ENCODE data around the gene CLDN3. TPM values are rescaled to one million over a fixed set of nuclear protein-coding genes. Genes with fewer than 3 reads are reported as not detected.

CLDN3 gene
- total RNA-seq, 1 donor from 2014 or later: not detected

DNA sequence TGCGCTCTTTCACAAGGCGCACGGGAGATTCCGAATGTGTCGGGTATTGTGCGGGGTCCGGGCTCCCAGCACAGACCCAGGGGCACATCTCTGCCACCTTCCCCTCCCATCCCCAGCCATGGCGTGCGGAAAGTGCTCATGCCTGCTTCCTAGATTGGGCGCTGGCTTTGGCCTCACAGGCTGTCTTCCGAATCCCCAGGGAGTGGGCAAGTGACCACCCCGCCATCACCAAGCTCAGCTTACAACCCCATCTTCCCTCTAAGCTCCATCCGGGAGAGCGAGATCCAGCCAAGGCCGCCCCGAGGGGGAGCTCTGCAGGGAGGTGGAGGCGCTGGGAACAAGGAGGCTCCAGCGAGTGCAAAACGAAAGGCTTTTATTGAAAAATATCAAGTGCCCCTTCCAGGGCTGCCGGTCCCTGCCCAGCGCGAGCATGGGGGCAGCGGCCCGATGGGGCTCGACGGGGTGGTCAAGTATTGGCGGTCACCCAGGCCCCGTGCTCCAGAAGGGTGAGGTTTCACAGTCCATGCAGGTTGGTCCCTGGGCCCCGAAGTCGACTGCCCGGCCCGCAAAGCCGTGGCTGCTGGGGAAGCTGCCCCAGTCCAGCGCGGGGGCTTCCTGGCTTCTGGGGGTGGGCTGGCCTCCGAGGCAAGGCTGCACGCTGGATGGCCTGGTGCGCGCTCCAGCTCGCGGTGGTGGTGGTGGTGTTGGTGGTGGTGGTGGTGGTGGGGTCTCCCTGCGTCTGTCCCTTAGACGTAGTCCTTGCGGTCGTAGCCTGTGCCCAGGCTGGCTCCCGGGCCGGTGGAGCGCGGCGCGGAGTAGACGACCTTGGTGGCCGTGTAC, 1.2 kb downstream of the CLDN3 start:
- Histone ChIP-seq H3K9me3 (no peaks in the 10 kb centered on the region), H3K36me3 (no peaks in the 10 kb centered on the region), H3K4me1 (peaks cover 20% of the 10 kb centered on the region), H3K27me3 (peaks cover 4% of the 10 kb centered on the region), H3K4me3 (no peak overlapping the region), H3K27ac (no peak overlapping the region)
- DNase-seq (ENCODE audit: extremely low spot score in 2 of 2): no peak
- TF ChIP-seq, protein P1, sequence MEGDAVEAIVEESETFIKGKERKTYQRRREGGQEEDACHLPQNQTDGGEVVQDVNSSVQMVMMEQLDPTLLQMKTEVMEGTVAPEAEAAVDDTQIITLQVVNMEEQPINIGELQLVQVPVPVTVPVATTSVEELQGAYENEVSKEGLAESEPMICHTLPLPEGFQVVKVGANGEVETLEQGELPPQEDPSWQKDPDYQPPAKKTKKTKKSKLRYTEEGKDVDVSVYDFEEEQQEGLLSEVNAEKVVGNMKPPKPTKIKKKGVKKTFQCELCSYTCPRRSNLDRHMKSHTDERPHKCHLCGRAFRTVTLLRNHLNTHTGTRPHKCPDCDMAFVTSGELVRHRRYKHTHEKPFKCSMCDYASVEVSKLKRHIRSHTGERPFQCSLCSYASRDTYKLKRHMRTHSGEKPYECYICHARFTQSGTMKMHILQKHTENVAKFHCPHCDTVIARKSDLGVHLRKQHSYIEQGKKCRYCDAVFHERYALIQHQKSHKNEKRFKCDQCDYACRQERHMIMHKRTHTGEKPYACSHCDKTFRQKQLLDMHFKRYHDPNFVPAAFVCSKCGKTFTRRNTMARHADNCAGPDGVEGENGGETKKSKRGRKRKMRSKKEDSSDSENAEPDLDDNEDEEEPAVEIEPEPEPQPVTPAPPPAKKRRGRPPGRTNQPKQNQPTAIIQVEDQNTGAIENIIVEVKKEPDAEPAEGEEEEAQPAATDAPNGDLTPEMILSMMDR (IDR thresholded peaks at IDR 0.05): no peak
- TF ChIP-seq POLR2AphosphoS5 (IDR thresholded peaks at IDR 0.05; ENCODE audit: insufficient read depth in 1 of 2, low read depth in 1 of 2): no peak
- no peak for TF ChIP-seq POLR2A (IDR thresholded peaks at IDR 0.05)
- intact Hi-C loops (cut with DNase I): no loop called here

DNA sequence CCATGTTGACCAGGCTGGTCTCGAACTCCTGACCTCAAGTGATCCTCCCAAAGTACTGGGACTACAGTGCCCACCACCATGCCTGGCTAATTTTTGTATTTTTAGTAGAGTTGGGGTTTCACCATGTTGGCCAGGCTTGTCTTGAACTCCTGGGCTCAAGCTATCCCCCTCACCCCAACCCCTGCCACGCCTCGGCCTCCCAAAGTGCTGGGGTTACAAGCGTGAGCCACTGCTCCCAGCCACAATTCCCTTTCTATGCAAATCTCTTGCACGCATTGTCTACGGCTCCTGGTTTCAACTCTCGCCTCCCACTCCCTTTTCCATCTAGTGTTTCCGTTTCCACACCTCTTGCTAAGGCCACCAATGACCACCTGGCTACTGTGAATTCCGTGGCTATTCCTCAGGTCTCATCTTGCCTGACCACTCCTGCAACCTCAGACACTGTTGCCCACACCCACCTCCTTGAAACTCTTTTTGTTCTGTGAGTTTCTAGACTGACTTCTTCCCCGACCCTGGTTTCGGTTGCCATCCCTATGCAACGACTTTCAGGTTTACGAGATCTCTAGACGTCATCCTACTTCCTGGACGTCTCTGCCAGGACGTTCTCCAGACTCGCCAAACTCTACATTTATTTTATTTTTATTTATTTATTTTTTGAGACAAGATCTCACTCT, 3.4 kb downstream of the CLDN3 start:
- no peaks in the 10 kb centered on the region for H3K36me3 ChIP-seq
- H3K4me1 ChIP-seq: peaks cover 20% of the 10 kb centered on the region
- DNase-seq (ENCODE audit: extremely low spot score in 2 of 2): no peak
- TF ChIP-seq POLR2A (IDR thresholded peaks at IDR 0.05) (no peak), POLR2AphosphoS5 (IDR thresholded peaks at IDR 0.05; ENCODE audit: insufficient read depth in 1 of 2, low read depth in 1 of 2) (no peak)
- TF ChIP-seq, protein P1 (IDR thresholded peaks at IDR 0.05): no peak
- no peak overlapping the region for H3K27ac ChIP-seq
- peaks cover 4% of the 10 kb centered on the region for H3K27me3 ChIP-seq
- no peaks in the 10 kb centered on the region for H3K9me3 ChIP-seq
- H3K4me3 ChIP-seq: no peak overlapping the region
- intact Hi-C loops (cut with DNase I): no loop called here

DNA sequence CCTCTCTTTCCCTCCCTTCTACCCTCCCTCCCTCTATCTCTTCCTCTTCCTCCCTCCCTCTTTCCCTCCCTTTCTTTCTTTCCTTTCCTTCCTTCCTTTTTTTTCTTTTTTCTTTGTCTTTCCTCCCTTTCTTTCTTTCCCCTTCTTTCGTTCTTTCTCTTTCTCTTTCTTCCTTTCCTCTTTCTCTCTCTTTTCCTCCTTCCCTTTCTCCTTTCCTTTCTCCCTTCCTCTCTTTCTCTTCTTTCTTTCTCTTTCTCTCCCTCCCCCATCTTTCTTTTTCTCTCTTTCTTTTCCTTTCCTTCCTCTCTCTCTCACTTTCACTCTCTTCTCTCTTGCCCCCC, 7.4 kb downstream of the CLDN3 start:
- Histone ChIP-seq H3K4me1 (no peaks in the 10 kb centered on the region), H3K36me3 (no peaks in the 10 kb centered on the region), H3K27ac (no peak overlapping the region), H3K9me3 (no peaks in the 10 kb centered on the region), H3K27me3 (no peaks in the 10 kb centered on the region), H3K4me3 (no peak overlapping the region)
- no peak for DNase-seq (ENCODE audit: extremely low spot score in 2 of 2)
- TF ChIP-seq POLR2AphosphoS5 (IDR thresholded peaks at IDR 0.05; ENCODE audit: insufficient read depth in 1 of 2, low read depth in 1 of 2) (no peak), POLR2A (IDR thresholded peaks at IDR 0.05) (no peak)
- TF ChIP-seq, protein P1 (IDR thresholded peaks at IDR 0.05): no peak
- intact Hi-C loops (cut with DNase I): no loop called here

GRCh38 chr7:73761854-73762658, 8.0 kb downstream of the CLDN3 start:
- no peaks in the 10 kb centered on the region for H3K9me3 ChIP-seq
- no peak for TF ChIP-seq POLR2AphosphoS5 (IDR thresholded peaks at IDR 0.05; ENCODE audit: insufficient read depth in 1 of 2, low read depth in 1 of 2)
- no peak for TF ChIP-seq POLR2A (IDR thresholded peaks at IDR 0.05)
- TF ChIP-seq, protein P1 (IDR thresholded peaks at IDR 0.05): no peak
- no peaks in the 10 kb centered on the region for H3K27me3 ChIP-seq
- H3K4me3 ChIP-seq: no peak overlapping the region
- H3K36me3 ChIP-seq: no peaks in the 10 kb centered on the region
- intact Hi-C loops (cut with DNase I): no loop called here
- no peaks in the 10 kb centered on the region for H3K4me1 ChIP-seq
- no peak overlapping the region for H3K27ac ChIP-seq
- no peak for DNase-seq (ENCODE audit: extremely low spot score in 2 of 2)

Measured in vagina (tissue), 2 donors.